ENCODE results near the gene SGCE. TPM values are rescaled to one million over a fixed set of nuclear protein-coding genes. Genes with fewer than 3 reads are reported as not detected.

The SGCE gene
- total and polyA plus RNA-seq, 3 experiments from 2014 or later, result 0.70 to 2.2 (median 0.82) TPM

DNA sequence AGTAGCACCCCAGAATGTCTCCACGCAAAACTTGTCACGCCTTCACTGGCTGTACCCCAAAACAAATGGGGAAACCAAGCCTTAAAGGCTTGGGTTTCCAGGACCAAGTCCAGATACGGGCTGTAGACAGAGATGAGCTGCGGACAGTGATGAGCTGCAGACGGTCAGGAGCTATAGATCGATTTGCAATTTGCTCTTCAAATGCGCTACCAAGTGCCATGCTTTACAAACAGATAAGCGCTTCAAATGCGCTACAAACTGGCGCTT lies 658 bp upstream of the SGCE start:
- Histone ChIP-seq H3K4me3 (ENCODE audit: low read length) (peak overlapping the region; percentile 49), H3K36me3 (ENCODE audit: insufficient read depth, low read length) (no peaks in the 10 kb centered on the region), H3K27ac (ENCODE audit: low read depth, low read length) (no peak overlapping the region), H3K9me3 (ENCODE audit: low read length) (no peaks in the 10 kb centered on the region), H3K4me1 (ENCODE audit: insufficient read depth, low read length) (peaks cover 20% of the 10 kb centered on the region), H3K27me3 (ENCODE audit: insufficient read depth, low read length, poor library complexity, severe bottlenecking) (peaks cover 37% of the 10 kb centered on the region)
- H3K27ac Mint-ChIP-seq, result peak overlapping the region in 6 of 8 donors; percentile 36 to 88 (median 71)
- H3K4me3 Mint-ChIP-seq, result peak overlapping the region; percentile 83 to 92 (median 89)
- peaks cover 23 to 26% (median 24%) of the 10 kb centered on the region in 3 donors for H3K4me1 Mint-ChIP-seq
- no peak for DNase-seq
- peaks cover 29% of the 10 kb centered on the region in 2 donors for H3K27me3 Mint-ChIP-seq
- H3K9me3 Mint-ChIP-seq, result peaks cover 0 to 2% (median 0%) of the 10 kb centered on the region in 5 donors
- ChIA-PET CTCF (interaction anchor here (0.7 kb wide), 1 partner anchor 146 kb away, joined by 3 read pairs; no protein-coding TSS in a partner anchor), POLR2A (interaction anchor here (0.8 kb wide), 1 partner anchor 37 kb away, joined by 3 read pairs; no protein-coding TSS in a partner anchor)
- H3K36me3 Mint-ChIP-seq, result peaks cover 0 to 2% (median 0%) of the 10 kb centered on the region in 3 donors

DNA sequence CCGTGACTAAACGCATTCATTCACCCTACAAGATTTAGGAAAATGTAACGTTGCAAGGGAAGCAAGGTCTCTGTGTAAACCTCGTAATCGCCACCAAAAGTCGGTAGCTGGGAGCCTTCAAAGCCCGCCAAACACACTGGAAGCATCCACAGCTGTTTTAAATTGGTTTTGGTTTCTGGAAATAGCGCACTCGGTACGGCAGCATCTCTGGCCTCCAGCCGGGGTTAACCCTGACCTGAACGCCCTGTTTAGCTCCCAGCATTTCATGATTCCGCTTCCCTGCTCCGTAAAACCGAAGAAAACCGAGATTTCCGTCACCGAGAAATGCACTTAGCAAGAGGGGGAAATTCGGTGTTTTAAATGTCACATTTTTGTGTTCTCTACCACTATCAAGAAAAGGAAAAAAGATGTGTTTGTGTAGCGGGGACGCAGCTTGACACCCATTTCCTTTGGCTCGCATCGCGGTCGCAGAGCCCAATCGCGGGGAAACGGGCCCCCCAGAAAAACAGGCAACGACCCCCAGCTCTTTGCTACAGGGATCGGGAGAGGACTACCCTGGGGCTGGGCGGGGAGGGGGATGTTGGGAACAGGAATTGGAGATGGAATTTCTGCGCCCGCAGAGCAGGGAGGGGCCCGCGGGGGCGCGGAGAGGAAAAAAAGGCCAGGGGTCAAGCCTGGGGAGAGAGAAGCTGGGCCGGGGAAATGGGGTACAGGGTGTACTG lies 646 bp downstream of the SGCE start:
- Mint-ChIP-seq H3K27ac (peak overlapping the region in 4 of 8 donors; percentile 11 to 46 (median 16)), H3K4me1 (peaks cover 23 to 26% (median 24%) of the 10 kb centered on the region in 3 donors), H3K4me3 (peak overlapping the region; percentile 64 to 92 (median 86)), H3K36me3 (peaks cover 0 to 2% (median 0%) of the 10 kb centered on the region in 3 donors), H3K9me3 (peaks cover 0 to 2% (median 0%) of the 10 kb centered on the region in 5 donors), H3K27me3 (peaks cover 38 to 42% of the 10 kb centered on the region in 2 donors)
- no peaks in the 10 kb centered on the region for H3K36me3 ChIP-seq (ENCODE audit: insufficient read depth, low read length)
- no peaks in the 10 kb centered on the region for H3K9me3 ChIP-seq (ENCODE audit: low read length)
- H3K27me3 ChIP-seq (ENCODE audit: insufficient read depth, low read length, poor library complexity, severe bottlenecking), result peaks cover 40% of the 10 kb centered on the region
- peaks cover 20% of the 10 kb centered on the region for H3K4me1 ChIP-seq (ENCODE audit: insufficient read depth, low read length)
- peak overlapping the region; percentile 31 for H3K4me3 ChIP-seq (ENCODE audit: low read length)
- peak in 1 of 5 donors; percentile 2 for DNase-seq
- ChIA-PET CTCF (interaction anchor here (1.0 kb wide), 1 partner anchor 206 kb away, joined by 3 read pairs; no protein-coding TSS in a partner anchor), POLR2A (no interaction called here)
- H3K27ac ChIP-seq (ENCODE audit: low read depth, low read length), result no peak overlapping the region

DNA sequence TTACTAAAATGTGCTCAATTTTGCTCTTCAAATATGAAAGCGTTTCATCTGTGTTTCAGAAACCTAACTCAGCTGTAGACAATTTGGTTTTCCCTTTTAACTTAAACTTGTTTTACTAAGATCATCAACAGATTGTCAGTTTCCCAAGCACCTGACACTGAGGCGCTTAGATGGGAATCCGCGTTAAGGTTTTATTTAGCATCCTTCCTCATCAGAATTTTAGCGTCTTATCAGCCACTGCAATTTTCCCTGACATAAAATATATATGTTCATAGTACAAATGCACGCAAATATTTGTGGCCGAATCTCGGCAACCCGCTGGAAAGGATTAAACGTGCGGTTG lies 1.2 kb downstream of the SGCE start:
- peak in 1 of 5 donors; percentile 2 for DNase-seq
- POLR2A ChIA-PET, result no interaction called here
- Mint-ChIP-seq H3K4me3 (peak overlapping the region; percentile 64 to 92 (median 81)), H3K4me1 (peaks cover 23 to 26% (median 24%) of the 10 kb centered on the region in 3 donors), H3K27ac (peak overlapping the region in 2 of 8 donors; percentile 17 to 46), H3K27me3 (peaks cover 41 to 47% of the 10 kb centered on the region in 2 donors), H3K9me3 (peaks cover 0 to 2% (median 0%) of the 10 kb centered on the region in 5 donors), H3K36me3 (peaks cover 0 to 2% (median 0%) of the 10 kb centered on the region in 3 donors)
- Histone ChIP-seq H3K9me3 (ENCODE audit: low read length) (no peaks in the 10 kb centered on the region), H3K4me3 (ENCODE audit: low read length) (peak overlapping the region; percentile 31), H3K27ac (ENCODE audit: low read depth, low read length) (no peak overlapping the region), H3K4me1 (ENCODE audit: insufficient read depth, low read length) (peaks cover 20% of the 10 kb centered on the region), H3K36me3 (ENCODE audit: insufficient read depth, low read length) (no peaks in the 10 kb centered on the region), H3K27me3 (ENCODE audit: insufficient read depth, low read length, poor library complexity, severe bottlenecking) (peaks cover 40% of the 10 kb centered on the region)
- CTCF ChIA-PET, result no interaction called here

DNA sequence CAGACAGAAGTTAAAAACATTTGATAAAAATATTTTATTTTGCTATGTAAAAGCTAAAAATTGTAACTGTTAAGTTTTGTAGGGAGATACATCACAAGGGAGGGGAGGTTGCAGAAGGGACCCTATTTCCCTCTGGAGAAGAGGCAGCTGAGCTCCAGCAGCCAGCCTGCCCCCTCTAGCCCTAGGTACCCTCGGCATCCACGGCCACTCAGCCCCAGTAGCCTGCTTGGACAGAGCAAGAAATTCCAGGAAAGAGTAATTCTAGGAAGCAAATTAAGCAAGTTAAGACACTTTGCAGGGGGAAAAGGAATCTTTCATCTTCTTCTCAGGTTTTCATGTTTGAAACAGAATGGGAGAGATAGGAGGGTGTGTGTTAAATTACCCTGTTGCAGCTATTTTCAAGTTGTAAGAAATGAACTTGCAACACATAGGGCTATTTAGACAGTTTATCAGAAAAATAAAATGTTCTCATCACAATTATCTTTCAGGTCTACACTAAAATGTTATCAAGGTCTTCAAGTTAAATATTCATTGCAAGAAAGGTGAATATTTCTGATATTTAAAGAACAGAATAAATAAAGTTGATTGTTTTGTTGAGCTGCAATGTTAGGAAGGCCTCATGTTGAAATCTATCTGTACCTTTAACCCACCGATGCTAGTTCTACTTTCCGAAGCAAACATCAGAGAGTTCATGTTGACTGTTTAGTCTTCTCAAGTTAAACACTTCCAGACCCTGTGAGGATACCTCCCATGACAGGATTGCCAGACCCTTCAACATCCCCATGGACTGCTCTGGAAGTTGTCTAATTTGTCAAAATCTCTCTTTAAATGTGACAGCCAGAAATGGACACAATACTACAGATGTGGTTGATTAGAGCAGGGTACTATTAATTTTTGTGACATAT lies 5.5 kb downstream of the SGCE start:
- Mint-ChIP-seq H3K4me3 (no peak overlapping the region), H3K4me1 (peaks cover 9 to 10% (median 9%) of the 10 kb centered on the region in 3 donors), H3K9me3 (peaks cover 0 to 2% (median 0%) of the 10 kb centered on the region in 5 donors), H3K27me3 (peaks cover 48 to 79% of the 10 kb centered on the region in 2 donors), H3K27ac (no peak overlapping the region), H3K36me3 (no peaks in the 10 kb centered on the region)
- Histone ChIP-seq H3K36me3 (ENCODE audit: insufficient read depth, low read length) (no peaks in the 10 kb centered on the region), H3K27ac (ENCODE audit: low read depth, low read length) (no peak overlapping the region), H3K9me3 (ENCODE audit: low read length) (no peaks in the 10 kb centered on the region), H3K4me3 (ENCODE audit: low read length) (no peak overlapping the region), H3K4me1 (ENCODE audit: insufficient read depth, low read length) (peaks cover 7% of the 10 kb centered on the region), H3K27me3 (ENCODE audit: insufficient read depth, low read length, poor library complexity, severe bottlenecking) (peaks cover 40% of the 10 kb centered on the region)
- DNase-seq, result no peak
- CTCF ChIA-PET, result no interaction called here
- POLR2A ChIA-PET, result no interaction called here

DNA sequence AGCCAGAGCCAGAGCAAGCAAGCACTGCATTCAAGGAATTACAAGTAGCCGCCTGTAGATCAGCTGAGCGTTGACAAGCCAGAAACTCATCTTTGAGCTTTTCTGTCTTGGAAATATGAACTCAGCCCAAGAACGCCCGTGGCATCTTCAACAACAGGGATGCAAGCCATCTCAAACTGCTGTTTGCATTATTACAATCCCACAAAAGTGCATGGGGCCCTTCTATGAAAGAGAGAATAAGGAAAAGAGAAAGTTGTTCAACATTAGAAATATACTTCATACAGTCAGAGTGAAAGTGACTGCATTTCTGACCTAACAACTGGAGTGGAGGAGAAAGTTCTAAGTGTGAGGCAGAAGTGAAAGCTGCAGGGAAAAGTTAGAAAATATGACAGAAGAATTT lies 6.5 kb downstream of the SGCE start:
- peaks cover 0 to under 1% (median 0%) of the 10 kb centered on the region in 3 donors for H3K4me1 Mint-ChIP-seq
- CTCF ChIA-PET, result no interaction called here
- H3K9me3 ChIP-seq (ENCODE audit: low read length), result no peaks in the 10 kb centered on the region
- H3K4me1 ChIP-seq (ENCODE audit: insufficient read depth, low read length), result no peaks in the 10 kb centered on the region
- no peak overlapping the region for H3K4me3 ChIP-seq (ENCODE audit: low read length)
- H3K36me3 Mint-ChIP-seq, result no peaks in the 10 kb centered on the region
- H3K9me3 Mint-ChIP-seq, result no peaks in the 10 kb centered on the region
- POLR2A ChIA-PET, result no interaction called here
- peaks cover 40 to 75% of the 10 kb centered on the region in 2 donors for H3K27me3 Mint-ChIP-seq
- peaks cover 30% of the 10 kb centered on the region for H3K27me3 ChIP-seq (ENCODE audit: insufficient read depth, low read length, poor library complexity, severe bottlenecking)
- H3K4me3 Mint-ChIP-seq, result no peak overlapping the region
- H3K27ac ChIP-seq (ENCODE audit: low read depth, low read length), result no peak overlapping the region
- DNase-seq, result no peak
- no peak overlapping the region for H3K27ac Mint-ChIP-seq
- no peaks in the 10 kb centered on the region for H3K36me3 ChIP-seq (ENCODE audit: insufficient read depth, low read length)

DNA sequence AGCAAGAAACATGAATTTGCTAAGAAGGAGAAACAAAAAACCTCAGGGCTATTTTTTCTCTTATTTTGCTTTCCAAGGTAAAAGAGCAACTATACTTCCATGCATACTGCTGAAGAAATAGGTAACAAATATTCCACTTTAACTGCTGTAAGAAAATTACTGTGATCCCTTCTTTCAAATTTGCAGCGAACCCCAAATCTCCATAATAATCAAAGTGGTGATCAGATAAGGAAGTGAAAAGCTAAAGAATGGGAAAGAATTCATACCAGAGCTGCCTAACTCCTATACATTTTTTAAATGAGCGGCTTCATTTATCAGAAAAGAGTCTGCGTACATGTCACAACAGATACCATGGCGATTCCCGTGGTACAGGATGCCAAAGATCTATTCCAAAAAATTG lies 7.2 kb downstream of the SGCE start:
- Histone ChIP-seq H3K27me3 (ENCODE audit: insufficient read depth, low read length, poor library complexity, severe bottlenecking) (peaks cover 23% of the 10 kb centered on the region), H3K4me1 (ENCODE audit: insufficient read depth, low read length) (no peaks in the 10 kb centered on the region), H3K36me3 (ENCODE audit: insufficient read depth, low read length) (no peaks in the 10 kb centered on the region), H3K27ac (ENCODE audit: low read depth, low read length) (no peak overlapping the region), H3K4me3 (ENCODE audit: low read length) (no peak overlapping the region), H3K9me3 (ENCODE audit: low read length) (no peaks in the 10 kb centered on the region)
- Mint-ChIP-seq H3K36me3 (no peaks in the 10 kb centered on the region), H3K4me3 (no peak overlapping the region), H3K27ac (no peak overlapping the region), H3K4me1 (no peaks in the 10 kb centered on the region), H3K27me3 (peaks cover 35 to 77% of the 10 kb centered on the region in 2 donors), H3K9me3 (no peaks in the 10 kb centered on the region)
- POLR2A ChIA-PET, result no interaction called here
- CTCF ChIA-PET, result no interaction called here
- no peak for DNase-seq

DNA sequence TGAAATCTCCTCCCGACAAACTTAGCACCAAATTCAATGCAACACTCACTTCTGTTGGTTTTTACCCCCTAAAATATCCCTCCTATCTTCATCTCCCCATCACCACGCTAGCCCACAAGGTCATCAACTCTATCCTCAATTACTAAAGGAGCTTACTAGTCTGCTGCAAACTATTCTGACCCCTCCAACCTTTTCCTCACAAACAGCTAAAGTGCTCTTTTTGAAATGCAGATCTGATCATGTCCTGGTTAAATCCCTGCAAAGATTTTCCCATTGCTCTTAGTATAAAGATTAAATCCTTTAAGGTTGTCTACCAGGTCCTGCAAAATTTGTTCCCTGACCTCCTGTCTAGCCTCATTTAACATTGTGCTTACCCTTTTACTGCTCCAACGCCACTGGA lies 8.6 kb downstream of the SGCE start:
- Histone ChIP-seq H3K4me1 (ENCODE audit: insufficient read depth, low read length) (no peaks in the 10 kb centered on the region), H3K27me3 (ENCODE audit: insufficient read depth, low read length, poor library complexity, severe bottlenecking) (peaks cover 10% of the 10 kb centered on the region), H3K9me3 (ENCODE audit: low read length) (no peaks in the 10 kb centered on the region), H3K4me3 (ENCODE audit: low read length) (no peak overlapping the region), H3K27ac (ENCODE audit: low read depth, low read length) (no peak overlapping the region), H3K36me3 (ENCODE audit: insufficient read depth, low read length) (no peaks in the 10 kb centered on the region)
- no peaks in the 10 kb centered on the region for H3K4me1 Mint-ChIP-seq
- H3K36me3 Mint-ChIP-seq, result no peaks in the 10 kb centered on the region
- H3K27me3 Mint-ChIP-seq, result peaks cover 34 to 78% of the 10 kb centered on the region in 2 donors
- CTCF ChIA-PET, result no interaction called here
- no peaks in the 10 kb centered on the region for H3K9me3 Mint-ChIP-seq
- no peak overlapping the region for H3K27ac Mint-ChIP-seq
- POLR2A ChIA-PET, result no interaction called here
- DNase-seq, result no peak
- no peak overlapping the region for H3K4me3 Mint-ChIP-seq
